SU-DHL-6 (cell line): ENCODE results near the gene DNAAF5.

ENCODE experiments used
- H2AFZ ChIP-seq: fragments of 200-600 bp; sonication (generic); 2 replicates; pipeline ENCODE4 v1.6.1; 2014; ENCODE audit warnings: low read depth, mild to moderate bottlenecking, moderate library complexity, mixed read lengths, antibody characterized with exemption, low read length; ENCODE audit not compliant: severe bottlenecking
- H3F3A ChIP-seq: fragments of 200-600 bp; shearing (Covaris generic); 2 replicates; pipeline ENCODE4 v1.6.0; 2016; ENCODE audit warnings: antibody characterized with exemption, mild to moderate bottlenecking; ENCODE audit not compliant: insufficient read depth
- H3K27ac ChIP-seq: fragments of 200-600 bp; sonication (generic); 2 replicates; pipeline ENCODE4 v1.5.1; 2016; ENCODE audit warnings: low read depth, mild to moderate bottlenecking, low read length, moderate library complexity, mixed read lengths
- H3K27me3 ChIP-seq: fragments of 200-600 bp; sonication (generic), shearing (Covaris generic); 2 replicates; pipeline ENCODE4 v1.6.0; 2014; ENCODE audit warnings: mild to moderate bottlenecking, low read length
- H3K36me3 ChIP-seq: fragments of 200-600 bp; sonication (generic); 2 replicates; pipeline ENCODE4 v1.6.1; 2014; ENCODE audit warnings: mild to moderate bottlenecking, low read length, mixed read lengths
- H3K4me2 ChIP-seq: fragments of 300-600, 200-600 bp; shearing (Covaris generic), sonication (generic); 2 replicates; pipeline ENCODE4 v1.6.0; 2014; ENCODE audit warnings: low read length, low read depth, mild to moderate bottlenecking; ENCODE audit not compliant: poor library complexity, severe bottlenecking
- H3K4me3 ChIP-seq: fragments of 200-600 bp; sonication (generic); 2 replicates; pipeline ENCODE4 v1.5.1; 2014; ENCODE audit warnings: antibody characterized with exemption, low read length, mild to moderate bottlenecking, mixed read lengths; ENCODE audit not compliant: insufficient read depth, poor library complexity, severe bottlenecking
- H3K79me2 ChIP-seq: fragments of 200-600 bp; sonication (generic); 2 replicates; pipeline ENCODE4 v1.6.1; 2014; ENCODE audit warnings: mild to moderate bottlenecking, low read length, moderate library complexity; ENCODE audit not compliant: insufficient read depth
- H3K9ac ChIP-seq: fragments of 200-600 bp; sonication (generic); 2 replicates; pipeline ENCODE4 v1.7.0; 2014; ENCODE audit warnings: mild to moderate bottlenecking, low read length
- H3K9me2 ChIP-seq: fragments of 200-600 bp; sonication (generic); replicated peaks from 2 replicates; pipeline ENCODE4 v1.6.1; 2014; ENCODE audit warnings: low read length; ENCODE audit not compliant: insufficient read depth
- H3K9me3 ChIP-seq: fragments of 200-600 bp; sonication (generic); 2 replicates; pipeline ENCODE4 v1.6.1; 2014; ENCODE audit warnings: low read length, mixed read lengths; ENCODE audit not compliant: insufficient read depth
- H4K20me1 ChIP-seq: fragments of 200-600 bp; sonication (generic); 2 replicates; pipeline ENCODE4 v1.6.1; 2014; ENCODE audit warnings: low read depth, mild to moderate bottlenecking, antibody characterized with exemption, low read length, moderate library complexity, mixed read lengths
- CTCF ChIP-seq: fragments of 200-600 bp; sonication (generic); IDR thresholded peaks from one replicate; pipeline ENCODE4 v1.5.1; 2017; ENCODE audit warnings: antibody characterized with exemption, mild to moderate bottlenecking, low read length, moderate library complexity; ENCODE audit not compliant: insufficient read depth, poor library complexity, severe bottlenecking
- EZH2phosphoT487 ChIP-seq: fragments of 200-600 bp; sonication (generic), shearing (Covaris generic); conservative IDR thresholded peaks from 2 replicates; pipeline ENCODE4 v1.6.1; 2018; ENCODE audit warnings: mild to moderate bottlenecking, antibody characterized with exemption, low read length, moderate library complexity, mixed read lengths

The DNAAF5 gene

DNA sequence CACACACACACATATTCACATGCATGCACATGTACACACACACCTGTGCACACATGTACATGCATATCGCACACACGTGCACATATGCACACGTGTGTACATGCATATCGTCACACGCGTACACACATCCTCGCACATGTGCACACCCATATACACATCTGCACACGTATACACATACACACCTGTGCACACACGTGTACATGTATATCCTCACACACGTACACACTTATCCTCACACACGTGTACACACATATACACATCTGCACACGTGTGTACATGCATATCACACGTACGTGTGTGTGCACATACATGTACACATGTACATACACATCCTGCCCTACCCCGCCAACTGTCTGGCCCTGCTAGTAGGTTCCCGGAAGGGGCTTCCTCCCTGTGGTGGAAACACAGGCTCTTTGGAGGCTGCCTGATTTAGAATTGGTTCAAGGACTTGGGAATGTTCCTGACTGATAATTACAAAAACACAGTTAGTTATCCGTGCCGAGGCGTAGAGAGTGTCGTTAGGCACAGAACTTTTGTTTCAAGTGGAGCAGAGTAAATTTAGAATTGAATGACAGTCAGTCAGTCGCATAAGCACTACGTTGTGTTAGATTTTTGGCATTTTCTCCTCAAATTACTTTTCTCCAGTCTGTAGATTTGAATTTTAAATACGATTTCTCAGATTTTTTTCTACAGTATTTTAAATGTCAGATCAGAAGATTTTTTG lies 19.1 kb downstream of the DNAAF5 start:
- Histone ChIP-seq H3K36me3 (no peaks in the 10 kb centered on the region), H3K27ac (no peak overlapping the region), H2AFZ (no peak overlapping the region), H3K79me2 (peaks cover 8% of the 10 kb centered on the region; the same call in 1 of the 2 replicates), H3K9ac (no peak overlapping the region), H3K4me2 (no peak overlapping the region), H3K9me2 (no peaks in the 10 kb centered on the region), H3F3A (no peaks in the 10 kb centered on the region), H4K20me1 (no peaks in the 10 kb centered on the region), H3K27me3 (no peaks in the 10 kb centered on the region), H3K4me3 (no peak overlapping the region), H3K9me3 (no peaks in the 10 kb centered on the region)
- TF ChIP-seq EZH2phosphoT487: no peak
- TF ChIP-seq CTCF: no peak

DNA sequence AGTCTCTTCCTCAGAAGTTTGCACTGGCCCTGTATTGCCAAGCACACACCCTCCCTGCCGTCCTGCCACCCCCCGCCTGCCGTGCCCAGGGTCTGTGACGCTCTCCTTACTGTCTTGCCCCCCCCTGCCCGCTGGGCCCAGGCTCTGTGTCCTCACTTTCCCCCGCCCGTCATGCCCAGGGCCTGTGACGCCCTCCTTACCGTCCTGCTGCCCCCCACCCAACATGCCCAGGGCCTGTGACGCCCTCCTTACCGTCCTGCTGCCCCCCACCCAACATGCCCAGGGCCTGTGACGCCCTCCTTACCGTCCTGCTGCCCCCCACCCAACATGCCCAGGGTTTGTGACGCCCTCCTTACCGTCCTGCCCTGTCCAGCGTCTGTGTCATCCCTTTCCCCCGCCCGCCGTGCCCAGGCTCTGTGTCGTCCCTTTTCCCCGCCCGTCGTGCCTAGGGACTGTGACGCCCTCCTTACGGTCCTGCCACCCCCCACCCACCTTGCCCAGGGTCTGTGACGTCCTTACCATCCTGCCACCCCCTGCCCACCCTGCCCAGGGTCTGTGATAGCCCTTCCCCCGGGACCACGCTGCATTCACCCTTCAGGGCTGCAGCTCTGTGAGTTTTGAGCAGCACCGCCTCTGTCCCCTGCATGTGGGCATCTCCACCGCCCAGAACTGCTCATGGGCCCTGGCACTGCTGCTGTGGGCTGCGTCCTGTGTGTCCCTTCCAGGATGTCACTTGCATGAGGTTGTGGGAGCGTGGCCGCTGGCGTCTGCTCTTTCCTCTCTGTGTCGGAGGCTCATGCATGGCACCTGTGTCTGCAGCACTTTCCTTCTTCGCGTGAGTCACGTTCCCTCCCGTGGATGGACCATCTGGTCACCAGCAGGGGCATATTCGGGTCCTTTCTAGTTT lies 19.9 kb downstream of the DNAAF5 start:
- no peak overlapping the region for H2AFZ ChIP-seq
- H3K27ac ChIP-seq: no peak overlapping the region
- no peaks in the 10 kb centered on the region for H4K20me1 ChIP-seq
- H3K79me2 ChIP-seq: peaks cover 8% of the 10 kb centered on the region; the same call in 1 of the 2 replicates
- H3K9ac ChIP-seq: no peak overlapping the region
- H3K9me3 ChIP-seq: no peaks in the 10 kb centered on the region
- no peak for TF ChIP-seq CTCF
- TF ChIP-seq EZH2phosphoT487: no peak
- no peak overlapping the region for H3K4me3 ChIP-seq
- no peaks in the 10 kb centered on the region for H3K27me3 ChIP-seq
- no peaks in the 10 kb centered on the region for H3K36me3 ChIP-seq
- H3K9me2 ChIP-seq: no peaks in the 10 kb centered on the region
- H3F3A ChIP-seq: no peaks in the 10 kb centered on the region
- no peak overlapping the region for H3K4me2 ChIP-seq

DNA sequence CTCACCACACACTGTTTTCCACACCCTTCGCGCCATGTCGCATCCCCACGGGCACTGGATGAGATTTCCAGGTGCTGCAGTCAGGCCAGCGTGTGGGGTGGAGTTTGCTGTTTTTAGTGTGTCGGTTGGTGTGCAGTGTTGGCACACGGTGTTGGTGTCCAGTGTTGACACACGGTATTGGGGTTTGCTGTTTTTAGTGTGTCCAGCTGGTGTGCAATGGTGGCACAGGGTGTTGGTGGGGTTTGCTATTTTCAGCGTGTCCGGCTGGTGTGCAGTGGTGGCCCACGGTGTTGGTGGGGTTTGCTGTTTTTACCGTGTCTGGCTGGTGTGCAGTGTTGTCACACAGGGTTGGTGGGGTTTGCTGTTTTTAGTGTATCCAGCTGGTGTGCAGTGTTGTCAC lies 20.7 kb downstream of the DNAAF5 start:
- no peak for TF ChIP-seq CTCF
- Histone ChIP-seq H3K36me3 (no peaks in the 10 kb centered on the region), H3K9me3 (no peaks in the 10 kb centered on the region), H3K4me2 (no peak overlapping the region), H3K9ac (no peak overlapping the region), H3F3A (no peaks in the 10 kb centered on the region), H3K79me2 (peaks cover 8% of the 10 kb centered on the region; the same call in 1 of the 2 replicates), H3K9me2 (no peaks in the 10 kb centered on the region), H3K4me3 (no peak overlapping the region), H3K27me3 (no peaks in the 10 kb centered on the region), H2AFZ (no peak overlapping the region), H3K27ac (no peak overlapping the region), H4K20me1 (no peaks in the 10 kb centered on the region)
